RWPE1 (cell line): Measurements from ENCODE around the gene EFEMP1.

Experiments
- CTCF ChIA-PET: fragments of 350-600 bp; sonication (Branson Sonifier 250); formaldehyde crosslinking; extraction: SDS; loops from one replicate; lab custom pipeline; 2021; lab: Yijun Ruan, JAX
- POLR2A ChIA-PET: fragments of 400-600 bp; formaldehyde crosslinking; extraction: SDS; loops from one replicate; lab custom pipeline; 2020; ENCODE audit warnings: antibody characterized with exemption; ENCODE audit not compliant: low non-redundant PET; lab: Yijun Ruan, JAX
- DNase-seq: peaks from one replicate; pipeline ENCODE4 v3.0.0; 2012; ENCODE audit warnings: low spot score
- H3K27ac ChIP-seq: fragments of 450-650 bp; 2 replicates; pipeline ENCODE4 v1.5.1; 2017
- CTCF ChIP-seq: fragments of 450-650 bp; conservative IDR thresholded peaks from 2 replicates; pipeline ENCODE4 v1.5.1; 2017; ENCODE audit warnings: low read depth, mild to moderate bottlenecking

The EFEMP1 gene

GRCh38 chr2:55923091-55923981 lies at the start of gene EFEMP1:
Gene EFEMP1, minus strand, starts transcription at chr2:55923782. Its CDS starts 1,342 bp downstream, at chr2:55922440.
- POLR2A ChIA-PET = interaction anchor here (0.6 kb wide), 1 partner anchor 47 kb away, joined by 3 read pairs; no protein-coding TSS in a partner anchor
- peak; percentile 69 for DNase-seq
- peak; percentile 21 for TF ChIP-seq CTCF
- CTCF ChIA-PET = interaction anchor here (0.6 to 2.1 kb wide), 6 partner anchors 12 to 152 kb away, joined by 3 to 11 read pairs (median 3); no protein-coding TSS in a partner anchor
- peak within 1 kb of the TSS; percentile 83 for H3K27ac ChIP-seq

GRCh38 chr2:55970500-55970899 lies 46.9 kb upstream of the EFEMP1 start:
- ChIA-PET POLR2A (no interaction called here), CTCF (no interaction called here)
- no peak overlapping the region for H3K27ac ChIP-seq
- TF ChIP-seq CTCF = no peak
- DNase-seq = no peak

GRCh38 chr2:55968941-55969340 lies 45.4 kb upstream of the EFEMP1 start:
- TF ChIP-seq CTCF = no peak
- no peak overlapping the region for H3K27ac ChIP-seq
- DNase-seq = no peak
- POLR2A ChIA-PET = no interaction called here
- CTCF ChIA-PET = interaction anchor here (0.6 to 1.2 kb wide), 2 partner anchors 9 to 28 kb away, joined by 4 read pairs; no protein-coding TSS in a partner anchor

GRCh38 chr2:55966401-55967118 lies 43.0 kb upstream of the EFEMP1 start:
- ChIA-PET CTCF (interaction anchor here (0.5 kb wide), 1 partner anchor 841 kb away, joined by 5 read pairs; no protein-coding TSS in a partner anchor), POLR2A (no interaction called here)
- H3K27ac ChIP-seq = no peak overlapping the region
- no peak for TF ChIP-seq CTCF
- no peak for DNase-seq

GRCh38 chr2:55965966-55966365 lies 42.4 kb upstream of the EFEMP1 start:
- TF ChIP-seq CTCF = no peak
- no peak overlapping the region for H3K27ac ChIP-seq
- ChIA-PET CTCF (interaction anchor here (0.6 to 2.3 kb wide), 2 partner anchors 195 to 495 kb away, joined by 3 to 11 read pairs; no protein-coding TSS in a partner anchor), POLR2A (no interaction called here)
- DNase-seq = no peak

- H3K27ac ChIP-seq = no peak overlapping the region
- CTCF ChIA-PET = interaction anchor here (0.6 to 2.3 kb wide), 2 partner anchors 194 to 494 kb away, joined by 3 to 11 read pairs; no protein-coding TSS in a partner anchor
- POLR2A ChIA-PET = no interaction called here
- no peak for DNase-seq
- TF ChIP-seq CTCF = no peak
Observed at GRCh38 chr2:55965276-55965675, 41.7 kb upstream of the EFEMP1 start.
